Tibial artery (tissue), 4 donors: ENCODE results near the gene MAP1LC3B2.

Experiments used
- DNase-seq, 2 donors: peaks; one replicate each; pipeline ENCODE4 v3.0.0-alpha.2; 2019
- H3K27ac ChIP-seq, 2 donors: fragments of 200-600 bp; sonication (generic) in 1 of 2; 1 replicate in 1 of 2; 2 replicates in 1 of 2; pipeline ENCODE4 v1.5.1; 2018 to 2019; ENCODE audit warnings: mild to moderate bottlenecking in 1 of 2
- H3K27me3 ChIP-seq, 2 donors: fragments of 200-600 bp; sonication (generic) in 1 of 2; one replicate each; pipeline versions ENCODE4 v1.5.1 to v1.6.0; 2016 to 2019
- H3K36me3 ChIP-seq, 3 donors: fragments of 200-600 bp; sonication (generic) in 2 of 3; one replicate each; pipeline ENCODE4 v1.5.1; 2016 to 2019; ENCODE audit warnings: mild to moderate bottlenecking in 2 of 3
- H3K4me1 ChIP-seq, 4 donors: fragments of 200-600 bp; sonication (generic) in 2 of 4; 1 replicate in 3 of 4; 2 replicates in 1 of 4; pipeline ENCODE4 v1.5.1; 2016 to 2019
- H3K4me3 ChIP-seq, 2 donors: fragments of 200-600 bp; sonication (generic) in 1 of 2; 1 replicate in 1 of 2; 2 replicates in 1 of 2; pipeline ENCODE4 v1.5.1; 2018 to 2019; ENCODE audit warnings: mild to moderate bottlenecking in 2 of 2
- H3K9me3 ChIP-seq, 3 donors: fragments of 200-600 bp; sonication (generic) in 1 of 3; one replicate each; pipeline ENCODE4 v1.5.1; 2016 to 2019
- intact Hi-C: fragments of 100-400 bp; cut with DNase I; formaldehyde crosslinking; loops from one replicate; pipeline ENCODE4 v1.15.0; 2023; ENCODE audit warnings: low total_unique reads
- TF ChIP-seq, protein P1 (sequence below), 2 experiments: fragments of 200-600 bp in 1 of 2; fragments of 450-650 bp in 1 of 2; IDR thresholded peaks; one replicate each; pipeline ENCODE4 v1.5.1; 2017 to 2019; ENCODE audit warnings: antibody characterized with exemption in 2 of 2, mild to moderate bottlenecking in 1 of 2, moderate library complexity in 1 of 2

Gene MAP1LC3B2

DNA sequence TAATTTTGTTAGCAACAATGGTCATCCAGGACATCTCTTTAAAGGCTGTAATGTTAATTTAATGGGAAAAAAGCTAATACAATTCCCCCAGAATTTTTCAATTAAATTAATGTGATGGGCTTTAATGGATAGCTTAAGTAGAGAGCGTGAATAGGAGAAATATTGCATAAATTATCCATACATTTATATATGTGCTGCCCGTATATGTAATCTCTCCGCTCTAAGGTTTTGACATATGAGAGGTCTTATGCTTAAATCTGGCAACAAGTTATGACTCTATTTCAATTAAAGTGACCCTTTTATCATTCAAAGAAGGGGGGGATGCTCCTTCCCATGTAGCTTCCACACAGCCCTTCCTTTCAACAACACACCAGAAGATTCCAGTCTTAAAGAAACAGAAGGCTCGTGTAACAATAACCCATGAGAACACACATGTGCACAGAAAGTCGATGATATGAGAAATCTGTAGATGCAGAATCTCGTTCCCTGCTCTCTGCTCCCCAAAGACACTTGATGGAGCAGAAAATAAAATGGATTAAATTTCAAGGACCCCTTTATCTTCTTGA, 24.0 kb downstream of the MAP1LC3B2 start:
- intact Hi-C loops: no loop called here
- peaks cover 0 to 6% (median 0%) of the 10 kb centered on the region in 3 donors for H3K9me3 ChIP-seq
- peaks cover 0 to 9% (median 0%) of the 10 kb centered on the region in 4 donors for H3K4me1 ChIP-seq
- H3K4me3 ChIP-seq: no peak overlapping the region
- H3K36me3 ChIP-seq: no peaks in the 10 kb centered on the region
- no peak for DNase-seq
- TF ChIP-seq, protein P1, sequence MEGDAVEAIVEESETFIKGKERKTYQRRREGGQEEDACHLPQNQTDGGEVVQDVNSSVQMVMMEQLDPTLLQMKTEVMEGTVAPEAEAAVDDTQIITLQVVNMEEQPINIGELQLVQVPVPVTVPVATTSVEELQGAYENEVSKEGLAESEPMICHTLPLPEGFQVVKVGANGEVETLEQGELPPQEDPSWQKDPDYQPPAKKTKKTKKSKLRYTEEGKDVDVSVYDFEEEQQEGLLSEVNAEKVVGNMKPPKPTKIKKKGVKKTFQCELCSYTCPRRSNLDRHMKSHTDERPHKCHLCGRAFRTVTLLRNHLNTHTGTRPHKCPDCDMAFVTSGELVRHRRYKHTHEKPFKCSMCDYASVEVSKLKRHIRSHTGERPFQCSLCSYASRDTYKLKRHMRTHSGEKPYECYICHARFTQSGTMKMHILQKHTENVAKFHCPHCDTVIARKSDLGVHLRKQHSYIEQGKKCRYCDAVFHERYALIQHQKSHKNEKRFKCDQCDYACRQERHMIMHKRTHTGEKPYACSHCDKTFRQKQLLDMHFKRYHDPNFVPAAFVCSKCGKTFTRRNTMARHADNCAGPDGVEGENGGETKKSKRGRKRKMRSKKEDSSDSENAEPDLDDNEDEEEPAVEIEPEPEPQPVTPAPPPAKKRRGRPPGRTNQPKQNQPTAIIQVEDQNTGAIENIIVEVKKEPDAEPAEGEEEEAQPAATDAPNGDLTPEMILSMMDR (IDR thresholded peaks at IDR 0.05): no peak
- H3K27ac ChIP-seq: no peak overlapping the region
- no peaks in the 10 kb centered on the region for H3K27me3 ChIP-seq

DNA sequence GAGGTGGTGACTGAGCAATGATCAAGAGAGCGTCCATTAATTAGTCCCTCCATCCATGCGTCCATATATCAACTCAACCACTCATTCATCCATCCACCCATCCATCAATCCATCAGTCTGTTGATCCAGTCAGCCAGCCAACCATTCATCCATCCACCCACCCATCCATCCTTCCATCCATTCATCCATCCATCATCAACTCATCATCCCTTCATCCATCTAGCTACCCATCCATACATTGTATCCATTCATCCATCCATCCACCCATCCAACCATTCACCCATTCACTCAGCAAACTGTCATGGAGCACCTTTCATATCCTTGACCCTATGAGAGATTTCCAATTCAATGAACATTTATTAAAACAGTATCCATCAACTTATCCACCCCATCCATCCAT, 28.1 kb downstream of the MAP1LC3B2 start:
- H3K27ac ChIP-seq: no peak overlapping the region
- H3K4me1 ChIP-seq: peaks cover 0 to 18% (median 7%) of the 10 kb centered on the region in 4 donors
- TF ChIP-seq, protein P1 (IDR thresholded peaks at IDR 0.05): no peak
- H3K27me3 ChIP-seq: no peaks in the 10 kb centered on the region
- H3K9me3 ChIP-seq: peaks cover 0 to 6% (median 0%) of the 10 kb centered on the region in 3 donors
- intact Hi-C loops: no loop called here
- H3K4me3 ChIP-seq: no peak overlapping the region
- no peaks in the 10 kb centered on the region for H3K36me3 ChIP-seq
- DNase-seq: no peak

GRCh38 chr12:116588390-116589028, 29.3 kb downstream of the MAP1LC3B2 start:
- intact Hi-C loops: no loop called here
- TF ChIP-seq, protein P1 (IDR thresholded peaks at IDR 0.05): no peak

DNA sequence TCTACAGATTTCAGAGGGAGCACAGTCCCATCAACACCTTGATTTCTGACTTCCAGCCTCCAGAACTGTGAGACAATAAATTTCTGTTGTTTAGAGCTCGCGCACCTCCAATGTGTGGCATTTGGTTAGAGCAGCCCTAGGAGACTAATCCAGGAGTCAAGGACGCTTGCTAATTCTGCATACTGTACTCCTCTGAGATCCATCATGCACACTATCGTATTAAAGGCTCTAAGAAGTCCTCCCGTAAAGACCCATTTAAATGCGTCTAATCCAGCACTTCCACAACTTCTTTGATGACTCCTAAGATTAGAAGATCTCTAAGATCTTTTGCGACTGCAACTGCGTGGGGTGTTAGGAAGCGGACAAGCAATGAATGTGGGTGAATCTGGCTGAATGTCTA, 30.4 kb downstream of the MAP1LC3B2 start:
- intact Hi-C loops: no loop called here
- no peak for DNase-seq
- TF ChIP-seq, protein P1 (IDR thresholded peaks at IDR 0.05): no peak

More at GRCh38 chr12:116588390-116589028, 29.3 kb downstream of the MAP1LC3B2 start:
- Histone ChIP-seq H3K36me3 (no peaks in the 10 kb centered on the region), H3K27me3 (no peaks in the 10 kb centered on the region), H3K4me1 (peaks cover 0 to 16% (median 15%) of the 10 kb centered on the region in 4 donors), H3K4me3 (no peak overlapping the region), H3K27ac (no peak overlapping the region), H3K9me3 (peaks cover 0 to 6% (median 0%) of the 10 kb centered on the region in 3 donors)
- DNase-seq: no peak

GRCh38 chr12:116590561-116590960, 31.4 kb downstream of the MAP1LC3B2 start:
- no peak for DNase-seq
- Histone ChIP-seq H3K4me1 (peaks cover 0 to 31% (median 26%) of the 10 kb centered on the region in 4 donors), H3K27me3 (no peaks in the 10 kb centered on the region), H3K36me3 (no peaks in the 10 kb centered on the region), H3K9me3 (no peaks in the 10 kb centered on the region), H3K4me3 (no peak overlapping the region), H3K27ac (no peak overlapping the region)
- TF ChIP-seq, protein P1 (IDR thresholded peaks at IDR 0.05): no peak
- intact Hi-C loops: no loop called here

More for the DNA sequence above, 30.4 kb downstream of the MAP1LC3B2 start:
- H3K4me1 ChIP-seq: peaks cover 0 to 21% (median 18%) of the 10 kb centered on the region in 4 donors
- no peaks in the 10 kb centered on the region for H3K27me3 ChIP-seq
- no peaks in the 10 kb centered on the region for H3K36me3 ChIP-seq
- H3K27ac ChIP-seq: no peak overlapping the region
- H3K4me3 ChIP-seq: no peak overlapping the region
- peaks cover 0 to 6% (median 0%) of the 10 kb centered on the region in 3 donors for H3K9me3 ChIP-seq
